Activated naive CD4-positive, alpha-beta T cell treated with anti-CD3 and anti-CD28 coated beads, Interleukin-2, amount 50 U/mL, for 24 hours (primary cell): ENCODE data around the gene USP48.
"Not testable (repeated sequence)": the region's sequence is repeated elsewhere in the genome, so short reads cannot be mapped to it uniquely, and the experiment has no call there.

Source experiments
- H3K27ac Mint-ChIP-seq: one replicate; pipeline ENCODE4 v1.8.0; 2021; ENCODE audit warnings: mild to moderate bottlenecking, mixed read lengths
- H3K27me3 Mint-ChIP-seq: one replicate; pipeline ENCODE4 v1.8.0; 2021; ENCODE audit warnings: mixed read lengths
- H3K36me3 Mint-ChIP-seq: one replicate; pipeline ENCODE4 v1.8.0; 2021; ENCODE audit warnings: mixed read lengths
- H3K4me1 Mint-ChIP-seq: one replicate; pipeline ENCODE4 v1.8.0; 2021; ENCODE audit warnings: mixed read lengths
- H3K4me3 Mint-ChIP-seq: one replicate; pipeline ENCODE4 v1.8.0; 2021; ENCODE audit warnings: mild to moderate bottlenecking, mixed read lengths
- H3K9me3 Mint-ChIP-seq: one replicate; pipeline ENCODE4 v1.8.0; 2021; ENCODE audit warnings: mixed read lengths

USP48 gene

GRCh38 chr1:21680381-21680780 is 102.6 kb downstream of the USP48 start:
- H3K27ac Mint-ChIP-seq: no peak overlapping the region
- H3K9me3 Mint-ChIP-seq: no peaks in the 10 kb centered on the region
- no peak overlapping the region for H3K4me3 Mint-ChIP-seq
- H3K36me3 Mint-ChIP-seq: peaks cover 12% of the 10 kb centered on the region
- H3K4me1 Mint-ChIP-seq: no peaks in the 10 kb centered on the region
- no peaks in the 10 kb centered on the region for H3K27me3 Mint-ChIP-seq

GRCh38 chr1:21677168-21677567 is 105.8 kb downstream of the USP48 start:
- no peak overlapping the region for H3K4me3 Mint-ChIP-seq
- H3K27me3 Mint-ChIP-seq: no peaks in the 10 kb centered on the region
- H3K4me1 Mint-ChIP-seq: no peaks in the 10 kb centered on the region
- peaks cover 3% of the 10 kb centered on the region for H3K36me3 Mint-ChIP-seq
- H3K27ac Mint-ChIP-seq: no peak overlapping the region
- no peaks in the 10 kb centered on the region for H3K9me3 Mint-ChIP-seq

- Mint-ChIP-seq H3K4me1 (no peaks in the 10 kb centered on the region), H3K9me3 (no peaks in the 10 kb centered on the region)
Observed at GRCh38 chr1:21674957-21675356, 108.0 kb downstream of the USP48 start.

GRCh38 chr1:21673853-21674252 is 109.1 kb downstream of the USP48 start:
- H3K4me3 Mint-ChIP-seq, H3K27ac Mint-ChIP-seq, H3K36me3 Mint-ChIP-seq, H3K4me1 Mint-ChIP-seq, H3K9me3 Mint-ChIP-seq, H3K27me3 Mint-ChIP-seq: not testable (repeated sequence)

More at GRCh38 chr1:21674957-21675356, 108.0 kb downstream of the USP48 start:
- no peak overlapping the region for H3K4me3 Mint-ChIP-seq
- no peaks in the 10 kb centered on the region for H3K27me3 Mint-ChIP-seq
- H3K36me3 Mint-ChIP-seq: peaks cover 2% of the 10 kb centered on the region
- no peak overlapping the region for H3K27ac Mint-ChIP-seq

GRCh38 chr1:21673277-21673780 is 109.6 kb downstream of the USP48 start:
- Mint-ChIP-seq H3K4me1 (no peaks in the 10 kb centered on the region), H3K4me3 (no peak overlapping the region), H3K9me3 (no peaks in the 10 kb centered on the region), H3K36me3 (peaks cover 2% of the 10 kb centered on the region), H3K27me3 (no peaks in the 10 kb centered on the region), H3K27ac (no peak overlapping the region)

- no peak overlapping the region for H3K27ac Mint-ChIP-seq
- H3K9me3 Mint-ChIP-seq: no peaks in the 10 kb centered on the region
- H3K4me3 Mint-ChIP-seq: no peak overlapping the region
- H3K4me1 Mint-ChIP-seq: no peaks in the 10 kb centered on the region
- H3K27me3 Mint-ChIP-seq: no peaks in the 10 kb centered on the region
- H3K36me3 Mint-ChIP-seq: no peaks in the 10 kb centered on the region
Observed at GRCh38 chr1:21672478-21673276, 110.3 kb downstream of the USP48 start.

- no peaks in the 10 kb centered on the region for H3K9me3 Mint-ChIP-seq
- peaks cover 3% of the 10 kb centered on the region for H3K27me3 Mint-ChIP-seq
- H3K27ac Mint-ChIP-seq: no peak overlapping the region
- H3K4me1 Mint-ChIP-seq: no peaks in the 10 kb centered on the region
- no peaks in the 10 kb centered on the region for H3K36me3 Mint-ChIP-seq
- no peak overlapping the region for H3K4me3 Mint-ChIP-seq
Observed at GRCh38 chr1:21671915-21672314, 111.0 kb downstream of the USP48 start.

- Mint-ChIP-seq H3K4me1 (no peaks in the 10 kb centered on the region), H3K9me3 (no peaks in the 10 kb centered on the region), H3K27ac (no peak overlapping the region), H3K36me3 (no peaks in the 10 kb centered on the region), H3K4me3 (no peak overlapping the region), H3K27me3 (peaks cover 3% of the 10 kb centered on the region)
Observed at GRCh38 chr1:21670956-21671902, 111.7 kb downstream of the USP48 start.

GRCh38 chr1:21670059-21670881 is 112.7 kb downstream of the USP48 start:
- Mint-ChIP-seq H3K4me1 (no peaks in the 10 kb centered on the region), H3K9me3 (no peaks in the 10 kb centered on the region), H3K36me3 (no peaks in the 10 kb centered on the region), H3K27ac (no peak overlapping the region), H3K4me3 (peak overlapping the region; percentile 65), H3K27me3 (peaks cover 3% of the 10 kb centered on the region)

GRCh38 chr1:21669258-21670058 is 113.5 kb downstream of the USP48 start, which contains the start of gene RAP1GAP:
Gene RAP1GAP (minus strand): TSS chr1:21669357. CDS start chr1:21620032, 49,325 bp downstream.
- Mint-ChIP-seq H3K9me3 (no peaks in the 10 kb centered on the region), H3K27me3 (peaks cover 4% of the 10 kb centered on the region), H3K27ac (peak within 1 kb of the TSS; percentile 55), H3K4me3 (peak within 1 kb of the TSS; percentile 65), H3K4me1 (no peaks in the 10 kb centered on the region), H3K36me3 (no peaks in the 10 kb centered on the region)

GRCh38 chr1:21668951-21669257 is 114.0 kb downstream of the USP48 start:
- Mint-ChIP-seq H3K9me3 (no peaks in the 10 kb centered on the region), H3K27me3 (peaks cover 6% of the 10 kb centered on the region), H3K4me3 (no peak overlapping the region), H3K4me1 (no peaks in the 10 kb centered on the region), H3K36me3 (no peaks in the 10 kb centered on the region), H3K27ac (no peak overlapping the region)

- no peaks in the 10 kb centered on the region for H3K9me3 Mint-ChIP-seq
- H3K27ac Mint-ChIP-seq: peak overlapping the region; percentile 23
- no peaks in the 10 kb centered on the region for H3K36me3 Mint-ChIP-seq
- peaks cover 9% of the 10 kb centered on the region for H3K27me3 Mint-ChIP-seq
- no peaks in the 10 kb centered on the region for H3K4me1 Mint-ChIP-seq
- peak overlapping the region; percentile 26 for H3K4me3 Mint-ChIP-seq
Observed at GRCh38 chr1:21668232-21668950, 114.6 kb downstream of the USP48 start.

- H3K4me3 Mint-ChIP-seq: peak overlapping the region; percentile 7
Observed at GRCh38 chr1:21667348-21668231, 115.4 kb downstream of the USP48 start.

More at GRCh38 chr1:21667348-21668231, 115.4 kb downstream of the USP48 start:
- peaks cover 9% of the 10 kb centered on the region for H3K27me3 Mint-ChIP-seq
- H3K9me3 Mint-ChIP-seq: no peaks in the 10 kb centered on the region
- no peak overlapping the region for H3K27ac Mint-ChIP-seq
- H3K36me3 Mint-ChIP-seq: no peaks in the 10 kb centered on the region
- no peaks in the 10 kb centered on the region for H3K4me1 Mint-ChIP-seq
